ENCODE measurements around the gene FAM53B.

The FAM53B gene

GRCh38 chr10:124646483-124647352, 97.5 kb downstream of the FAM53B start:
- DNase-seq (ENCODE audit: low read depth, low spot score): peak; percentile 51

GRCh38 chr10:124645467-124646095, 98.6 kb downstream of the FAM53B start:
- no peak for DNase-seq (ENCODE audit: low read depth, low spot score)
- no peak overlapping the region for H3K4me3 ChIP-seq (ENCODE audit: low read depth, low read length)
- in situ Hi-C loops (cut with HindIII; ENCODE audit: low sequenced_read_pairs): no loop called here
- no peak for TF ChIP-seq CTCF (IDR thresholded peaks at IDR 0.05; ENCODE audit: low read depth, low read length)

More at GRCh38 chr10:124646483-124647352, 97.5 kb downstream of the FAM53B start:
- H3K4me3 ChIP-seq (ENCODE audit: low read depth, low read length): no peak overlapping the region
- TF ChIP-seq CTCF (IDR thresholded peaks at IDR 0.05; ENCODE audit: low read depth, low read length): no peak
- in situ Hi-C loops (cut with HindIII; ENCODE audit: low sequenced_read_pairs): no loop called here

GRCh38 chr10:124644771-124645415, 99.3 kb downstream of the FAM53B start:
- TF ChIP-seq CTCF (IDR thresholded peaks at IDR 0.05; ENCODE audit: low read depth, low read length): no peak
- DNase-seq (ENCODE audit: low read depth, low spot score): no peak
- H3K4me3 ChIP-seq (ENCODE audit: low read depth, low read length): no peak overlapping the region
- in situ Hi-C loops (cut with HindIII; ENCODE audit: low sequenced_read_pairs): no loop called here

GRCh38 chr10:124644236-124644635, 99.9 kb downstream of the FAM53B start:
- TF ChIP-seq CTCF (IDR thresholded peaks at IDR 0.05; ENCODE audit: low read depth, low read length): no peak
- in situ Hi-C loops (cut with HindIII; ENCODE audit: low sequenced_read_pairs): no loop called here
- H3K4me3 ChIP-seq (ENCODE audit: low read depth, low read length): no peak overlapping the region
- DNase-seq (ENCODE audit: low read depth, low spot score): no peak

GRCh38 chr10:124643330-124644009, 100.7 kb downstream of the FAM53B start:
- no peak overlapping the region for H3K4me3 ChIP-seq (ENCODE audit: low read depth, low read length)
- DNase-seq (ENCODE audit: low read depth, low spot score): no peak
- no peak for TF ChIP-seq CTCF (IDR thresholded peaks at IDR 0.05; ENCODE audit: low read depth, low read length)
- in situ Hi-C loops (cut with HindIII; ENCODE audit: low sequenced_read_pairs): no loop called here

GRCh38 chr10:124642088-124642710, 102.0 kb downstream of the FAM53B start:
- H3K4me3 ChIP-seq (ENCODE audit: low read depth, low read length): no peak overlapping the region
- in situ Hi-C loops (cut with HindIII; ENCODE audit: low sequenced_read_pairs): no loop called here
- TF ChIP-seq CTCF (IDR thresholded peaks at IDR 0.05; ENCODE audit: low read depth, low read length): no peak
- DNase-seq (ENCODE audit: low read depth, low spot score): no peak

Measured in astrocyte of the spinal cord (primary cell).